ENCODE measurements around the gene TMEM192.

- TF ChIP-seq, protein P1, sequence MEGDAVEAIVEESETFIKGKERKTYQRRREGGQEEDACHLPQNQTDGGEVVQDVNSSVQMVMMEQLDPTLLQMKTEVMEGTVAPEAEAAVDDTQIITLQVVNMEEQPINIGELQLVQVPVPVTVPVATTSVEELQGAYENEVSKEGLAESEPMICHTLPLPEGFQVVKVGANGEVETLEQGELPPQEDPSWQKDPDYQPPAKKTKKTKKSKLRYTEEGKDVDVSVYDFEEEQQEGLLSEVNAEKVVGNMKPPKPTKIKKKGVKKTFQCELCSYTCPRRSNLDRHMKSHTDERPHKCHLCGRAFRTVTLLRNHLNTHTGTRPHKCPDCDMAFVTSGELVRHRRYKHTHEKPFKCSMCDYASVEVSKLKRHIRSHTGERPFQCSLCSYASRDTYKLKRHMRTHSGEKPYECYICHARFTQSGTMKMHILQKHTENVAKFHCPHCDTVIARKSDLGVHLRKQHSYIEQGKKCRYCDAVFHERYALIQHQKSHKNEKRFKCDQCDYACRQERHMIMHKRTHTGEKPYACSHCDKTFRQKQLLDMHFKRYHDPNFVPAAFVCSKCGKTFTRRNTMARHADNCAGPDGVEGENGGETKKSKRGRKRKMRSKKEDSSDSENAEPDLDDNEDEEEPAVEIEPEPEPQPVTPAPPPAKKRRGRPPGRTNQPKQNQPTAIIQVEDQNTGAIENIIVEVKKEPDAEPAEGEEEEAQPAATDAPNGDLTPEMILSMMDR (IDR thresholded peaks at IDR 0.05; ENCODE audit: low read depth, low read length): no peak
- no peak for TF ChIP-seq EZH2phosphoT487 (IDR thresholded peaks at IDR 0.05; ENCODE audit: low read depth)
Observed at GRCh38 chr4:165095291-165095690, 17.4 kb downstream of the TMEM192 start.

All from OCI-LY3 (cell line).